ENCODE measurements around the gene KRT86.

- no peak for TF ChIP-seq POLR2A (IDR thresholded peaks at IDR 0.05)
- no peak for TF ChIP-seq CTCF (IDR thresholded peaks at IDR 0.05)
- no peak for TF ChIP-seq POLR2AphosphoS5 (IDR thresholded peaks at IDR 0.05)
- TF ChIP-seq EP300 (IDR thresholded peaks at IDR 0.05), result no peak
These were observed 41.8 kb downstream of the KRT86 start for GRCh38 chr12:52316290-52316689.
